Jurkat, Clone E6-1 (cell line): ENCODE data around the gene MLLT11. TPM values are rescaled to one million over a fixed set of nuclear protein-coding genes. Genes with fewer than 3 reads are reported as not detected.

Source experiments
- DNase-seq: peaks from one replicate; pipeline ENCODE4 v3.0.0-alpha.2; 2011; ENCODE audit warnings: low read depth, low spot score
- H3K4me3 ChIP-seq: 2 replicates; pipeline ENCODE4 v1.5.1; 2011; ENCODE audit warnings: mild to moderate bottlenecking, low read length, control low read depth, moderate library complexity
- polyA plus RNA-seq: library from polyadenylated mRNA; unstranded; fragments of >200 nt; gene quantifications from one replicate; pipeline ENCODE4 v1.2.1, GENCODE V29; 2012; ENCODE audit warnings: missing spikeins; ENCODE audit not compliant: insufficient read length, insufficient read depth

The MLLT11 gene, protein sequence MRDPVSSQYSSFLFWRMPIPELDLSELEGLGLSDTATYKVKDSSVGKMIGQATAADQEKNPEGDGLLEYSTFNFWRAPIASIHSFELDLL
- polyA plus RNA-seq, result 22.3 TPM

DNA sequence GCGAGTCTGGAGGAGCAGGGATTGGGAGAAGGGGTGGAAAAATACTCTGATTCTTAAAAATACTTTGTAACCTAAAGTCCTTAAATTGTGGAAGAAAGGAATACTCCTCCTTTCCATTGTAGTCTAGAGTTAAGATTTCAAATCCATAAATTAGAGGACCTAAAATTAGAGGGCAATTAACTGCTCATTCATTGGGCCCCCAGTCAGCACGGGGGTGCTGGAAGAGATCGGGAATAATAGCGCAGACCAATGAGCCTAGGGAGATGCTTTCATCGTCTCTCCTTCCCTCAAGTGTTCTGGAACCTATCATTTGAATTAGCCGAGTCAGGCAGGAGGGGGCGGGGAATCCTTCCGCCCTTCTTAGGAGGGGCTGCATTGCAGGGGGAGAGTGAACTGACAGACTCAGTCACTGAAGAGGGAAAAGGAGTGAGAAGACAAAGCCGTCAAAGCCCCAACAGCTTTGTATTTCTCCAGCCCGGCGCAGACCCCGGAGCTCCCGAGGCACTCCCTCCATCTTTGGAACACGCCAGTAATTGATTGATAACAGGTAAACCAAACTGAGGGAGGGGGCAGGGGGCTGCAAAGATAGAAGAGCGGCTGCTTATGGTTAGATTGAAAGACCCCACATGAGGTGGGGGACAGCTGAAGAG lies at the start of gene MLLT11:
Gene MLLT11 (plus strand): TSS at position 391 of the 650 bp plus-strand sequence. CDS start 6,828 bp downstream, outside the sequence.
- DNase-seq, result peak; percentile 85
- H3K4me3 ChIP-seq, result peak within 1 kb of the TSS; percentile 98

- H3K4me3 ChIP-seq, result peak overlapping the region; percentile 9; the same call in 1 of the 2 replicates
- DNase-seq, result peak; percentile 57
Measured at GRCh38 chr1:151011154-151011850, 48.9 kb upstream of the MLLT11 start.

DNA sequence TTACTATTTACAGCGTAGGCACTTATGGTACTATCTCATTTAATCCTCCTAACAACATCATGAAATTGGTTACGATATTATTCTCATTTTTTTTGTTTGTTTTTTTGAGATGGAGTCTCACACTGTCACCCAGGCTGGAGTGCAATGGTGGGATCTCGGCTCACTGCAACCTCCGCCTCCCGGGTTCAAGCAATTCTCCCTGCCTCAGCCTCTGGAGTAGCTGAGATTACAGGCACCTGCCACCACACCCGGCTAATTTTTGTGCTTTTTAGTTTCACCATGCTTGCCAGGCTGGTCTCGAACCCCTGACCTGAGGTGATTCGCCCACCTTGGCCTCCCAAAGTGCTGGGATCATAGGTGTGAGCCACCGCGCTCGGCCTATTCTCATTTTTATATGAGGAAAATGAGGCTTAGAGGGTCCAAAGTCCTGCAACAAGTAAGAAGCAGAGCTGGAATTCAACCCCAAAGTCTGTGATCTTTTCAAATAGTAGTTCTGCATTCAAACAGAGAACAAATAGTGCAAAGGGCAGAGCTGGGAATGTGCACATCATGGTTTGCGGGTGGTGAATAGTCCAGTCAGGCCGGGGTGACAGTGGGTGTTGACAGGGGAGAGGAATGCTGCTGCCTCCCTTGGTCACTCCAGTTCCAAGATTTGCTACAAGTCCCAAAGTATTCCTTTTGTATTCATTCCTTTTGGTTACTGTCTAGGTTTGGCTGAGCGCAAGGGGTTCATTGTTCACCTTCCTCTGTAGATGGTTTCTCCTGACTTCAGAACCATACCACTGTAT lies 47.3 kb upstream of the MLLT11 start:
- H3K4me3 ChIP-seq, result no peak overlapping the region
- DNase-seq, result no peak

GRCh38 chr1:151013518-151013917 lies 46.7 kb upstream of the MLLT11 start:
- DNase-seq, result no peak
- no peak overlapping the region for H3K4me3 ChIP-seq

DNA sequence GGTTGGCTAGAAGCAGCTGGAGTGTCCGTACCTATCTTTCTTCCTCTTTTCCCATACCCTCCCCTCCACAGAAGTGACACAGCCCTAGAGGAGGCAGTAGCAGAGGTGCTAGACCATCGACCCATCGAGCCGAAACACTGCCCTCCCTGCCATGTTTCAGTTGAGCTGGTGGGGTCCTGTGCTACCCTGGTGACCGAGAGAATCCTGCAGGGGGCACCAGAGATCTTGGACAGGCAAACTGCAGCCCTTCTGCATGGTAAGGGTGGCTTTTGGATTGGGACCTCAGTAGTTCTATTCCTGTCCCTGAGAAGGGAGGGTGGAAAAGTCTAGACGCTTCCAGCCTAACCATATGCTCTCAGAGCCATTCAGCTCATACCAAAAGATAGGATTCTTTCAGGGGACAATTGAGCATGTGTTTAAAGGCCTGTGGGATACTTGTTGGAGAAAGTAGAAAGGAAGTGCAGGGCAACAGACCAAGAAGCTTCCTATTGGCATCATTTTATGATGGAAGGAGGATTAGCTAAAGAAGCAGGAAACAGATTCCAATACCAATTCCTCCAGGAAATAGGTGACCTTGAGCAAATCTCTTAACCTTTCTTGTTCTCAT lies 35.6 kb upstream of the MLLT11 start:
- DNase-seq, result peak; percentile 58
- H3K4me3 ChIP-seq, result no peak overlapping the region

GRCh38 chr1:151026460-151026859 lies 33.7 kb upstream of the MLLT11 start:
- no peak overlapping the region for H3K4me3 ChIP-seq
- DNase-seq, result no peak

DNA sequence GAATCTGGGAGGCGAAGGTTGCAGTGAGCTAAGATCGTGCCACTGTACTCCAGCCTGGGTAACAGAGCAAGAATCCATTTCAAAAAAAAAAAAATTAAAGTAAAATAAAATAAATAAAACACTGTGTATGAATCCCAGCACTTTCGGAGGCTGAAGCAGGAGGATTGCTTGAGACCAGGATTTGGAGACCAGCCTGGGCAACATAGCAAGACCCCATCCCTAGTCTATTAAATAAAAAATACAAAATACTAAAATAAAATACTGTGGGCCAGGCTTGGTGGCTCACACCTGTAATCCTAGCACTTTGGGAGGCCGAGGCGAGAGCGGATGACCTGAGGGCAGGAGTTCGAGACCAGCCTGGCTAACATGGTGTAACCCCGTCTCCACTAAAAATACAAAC lies 28.0 kb upstream of the MLLT11 start:
- H3K4me3 ChIP-seq, result no peak overlapping the region
- no peak for DNase-seq

GRCh38 chr1:151035167-151035566 lies 25.0 kb upstream of the MLLT11 start:
- DNase-seq, result no peak
- H3K4me3 ChIP-seq, result no peak overlapping the region

DNA sequence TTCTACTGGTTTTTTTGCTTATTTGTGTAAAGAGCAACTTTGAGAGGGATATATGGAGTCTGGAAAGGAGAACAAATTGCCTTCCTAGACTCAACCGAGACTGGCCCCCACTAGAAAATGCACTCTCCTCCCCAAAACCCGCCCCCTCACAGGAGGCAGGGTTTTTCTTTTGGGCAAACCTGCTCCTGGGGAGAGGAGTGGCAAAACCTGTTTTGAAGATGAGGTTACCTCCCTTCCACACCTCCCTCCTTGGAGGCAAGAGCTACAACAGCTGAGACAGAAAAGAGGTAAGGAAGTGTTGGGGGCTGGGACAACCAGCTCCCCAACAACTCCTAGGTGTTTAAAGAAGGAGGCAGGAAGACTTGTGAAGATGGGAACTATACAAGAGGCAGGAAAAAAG lies 23.8 kb upstream of the MLLT11 start, which contains the start of gene BNIPL:
Gene BNIPL (plus strand): TSS at position 231 of the 400 bp plus-strand sequence. CDS start 140 bp downstream, at position 371.
- no peak for DNase-seq
- H3K4me3 ChIP-seq, result no peak within 1 kb of the TSS

DNA sequence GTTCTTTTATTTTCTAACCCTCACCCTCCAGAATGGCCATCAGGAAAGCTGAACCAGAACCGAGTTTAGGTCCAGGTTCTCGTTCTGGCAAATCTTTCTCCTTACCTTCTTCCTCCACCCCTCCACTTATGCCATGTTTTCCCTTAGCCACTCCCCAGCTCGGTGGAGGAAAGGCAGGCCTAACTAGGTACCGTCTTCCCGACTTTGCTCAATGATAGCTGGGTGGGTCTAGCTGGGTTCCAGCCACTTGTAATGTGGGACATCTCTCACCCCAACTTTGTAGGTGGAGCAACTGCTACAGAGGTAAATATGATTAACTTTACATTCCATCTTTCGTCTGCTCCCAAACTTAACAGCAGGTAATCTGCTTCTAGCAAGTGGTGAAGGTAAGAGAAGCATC lies 23.2 kb upstream of the MLLT11 start:
- H3K4me3 ChIP-seq, result no peak overlapping the region
- DNase-seq, result no peak

- no peak overlapping the region for H3K4me3 ChIP-seq
- DNase-seq, result no peak
Measured at GRCh38 chr1:151039521-151039920, 20.7 kb upstream of the MLLT11 start.

DNA sequence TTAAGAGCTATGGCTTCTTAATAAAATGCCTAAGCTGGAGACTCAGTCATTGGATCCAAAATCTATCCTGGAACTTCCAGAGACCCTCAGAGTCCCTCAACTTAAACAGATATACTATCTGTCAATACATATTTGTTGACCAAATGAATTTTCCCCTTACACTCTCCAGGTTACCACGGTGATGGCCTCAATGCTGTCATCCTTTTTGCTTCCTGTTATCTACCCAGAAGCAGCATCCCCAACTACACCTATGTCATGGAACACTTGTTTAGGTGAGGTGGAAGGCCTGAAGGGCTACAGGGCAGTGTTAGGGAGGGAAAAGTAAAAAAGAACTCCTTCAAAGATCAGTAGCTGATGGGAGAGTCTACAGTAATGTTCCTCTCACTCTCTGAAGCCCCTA lies 17.0 kb upstream of the MLLT11 start:
- H3K4me3 ChIP-seq, result no peak overlapping the region

DNA sequence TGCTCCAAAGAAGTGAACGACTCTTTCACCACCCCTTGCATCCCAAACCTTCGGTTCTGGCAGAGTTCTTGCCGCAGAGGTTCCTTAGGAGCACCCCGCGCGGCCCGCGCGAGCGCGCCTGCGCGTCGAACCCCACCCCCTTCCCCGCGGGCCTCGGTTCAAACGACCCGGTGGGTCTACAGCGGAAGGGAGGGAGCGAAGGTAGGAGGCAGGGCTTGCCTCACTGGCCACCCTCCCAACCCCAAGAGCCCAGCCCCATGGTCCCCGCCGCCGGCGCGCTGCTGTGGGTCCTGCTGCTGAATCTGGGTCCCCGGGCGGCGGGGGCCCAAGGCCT lies 12.6 kb upstream of the MLLT11 start, which contains the start of gene C1orf56:
Gene C1orf56 (plus strand): TSS at position 161 of the 334 bp plus-strand sequence. CDS start 97 bp downstream, at position 258.
- DNase-seq, result no peak
- peak within 1 kb of the TSS; percentile 37 for H3K4me3 ChIP-seq

More for the DNA sequence above, 17.0 kb upstream of the MLLT11 start:
- no peak for DNase-seq

DNA sequence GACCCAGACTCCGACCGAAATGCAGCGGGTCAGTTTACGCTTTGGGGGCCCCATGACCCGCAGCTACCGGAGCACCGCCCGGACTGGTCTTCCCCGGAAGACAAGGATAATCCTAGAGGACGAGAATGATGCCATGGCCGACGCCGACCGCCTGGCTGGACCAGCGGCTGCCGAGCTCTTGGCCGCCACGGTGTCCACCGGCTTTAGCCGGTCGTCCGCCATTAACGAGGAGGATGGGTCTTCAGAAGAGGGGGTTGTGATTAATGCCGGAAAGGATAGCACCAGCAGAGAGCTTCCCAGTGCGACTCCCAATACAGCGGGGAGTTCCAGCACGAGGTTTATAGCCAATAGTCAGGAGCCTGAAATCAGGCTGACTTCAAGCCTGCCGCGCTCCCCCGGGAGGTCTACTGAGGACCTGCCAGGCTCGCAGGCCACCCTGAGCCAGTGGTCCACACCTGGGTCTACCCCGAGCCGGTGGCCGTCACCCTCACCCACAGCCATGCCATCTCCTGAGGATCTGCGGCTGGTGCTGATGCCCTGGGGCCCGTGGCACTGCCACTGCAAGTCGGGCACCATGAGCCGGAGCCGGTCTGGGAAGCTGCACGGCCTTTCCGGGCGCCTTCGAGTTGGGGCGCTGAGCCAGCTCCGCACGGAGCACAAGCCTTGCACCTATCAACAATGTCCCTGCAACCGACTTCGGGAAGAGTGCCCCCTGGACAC lies 12.1 kb upstream of the MLLT11 start:
- no peak for DNase-seq
- H3K4me3 ChIP-seq, result peak overlapping the region; percentile 37

DNA sequence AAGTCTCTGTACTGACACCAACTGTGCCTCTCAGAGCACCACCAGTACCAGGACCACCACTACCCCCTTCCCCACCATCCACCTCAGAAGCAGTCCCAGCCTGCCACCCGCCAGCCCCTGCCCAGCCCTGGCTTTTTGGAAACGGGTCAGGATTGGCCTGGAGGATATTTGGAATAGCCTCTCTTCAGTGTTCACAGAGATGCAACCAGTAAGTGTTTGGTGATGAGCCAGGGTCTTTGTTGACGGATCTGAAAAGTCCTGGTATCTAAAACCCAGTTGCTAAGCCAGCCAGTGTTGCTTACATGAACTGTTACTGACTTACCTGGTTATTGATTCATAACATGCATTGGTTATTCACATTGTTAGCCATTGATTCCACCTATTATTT lies 11.6 kb upstream of the MLLT11 start:
- no peak for DNase-seq
- no peak overlapping the region for H3K4me3 ChIP-seq

DNA sequence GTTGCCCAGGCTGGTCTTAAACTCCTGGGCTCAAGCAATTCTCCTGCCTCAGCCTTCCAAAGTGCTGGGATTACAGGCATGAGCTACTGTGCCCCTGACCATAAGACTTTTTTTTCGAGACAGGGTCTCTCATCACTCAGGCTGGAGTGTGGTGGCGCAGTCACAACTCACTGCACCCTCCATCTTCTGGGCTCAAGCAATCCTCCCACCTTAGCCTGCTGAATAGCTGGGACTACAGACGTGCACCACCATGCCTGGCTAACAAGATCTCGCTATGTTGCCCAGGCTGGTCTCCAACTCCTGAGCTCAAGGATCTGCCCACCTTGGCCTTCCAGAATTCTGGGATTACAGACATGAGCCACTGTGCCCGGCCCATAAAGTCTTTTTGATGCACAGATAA lies 10.7 kb upstream of the MLLT11 start:
- no peak overlapping the region for H3K4me3 ChIP-seq
- DNase-seq, result no peak

DNA sequence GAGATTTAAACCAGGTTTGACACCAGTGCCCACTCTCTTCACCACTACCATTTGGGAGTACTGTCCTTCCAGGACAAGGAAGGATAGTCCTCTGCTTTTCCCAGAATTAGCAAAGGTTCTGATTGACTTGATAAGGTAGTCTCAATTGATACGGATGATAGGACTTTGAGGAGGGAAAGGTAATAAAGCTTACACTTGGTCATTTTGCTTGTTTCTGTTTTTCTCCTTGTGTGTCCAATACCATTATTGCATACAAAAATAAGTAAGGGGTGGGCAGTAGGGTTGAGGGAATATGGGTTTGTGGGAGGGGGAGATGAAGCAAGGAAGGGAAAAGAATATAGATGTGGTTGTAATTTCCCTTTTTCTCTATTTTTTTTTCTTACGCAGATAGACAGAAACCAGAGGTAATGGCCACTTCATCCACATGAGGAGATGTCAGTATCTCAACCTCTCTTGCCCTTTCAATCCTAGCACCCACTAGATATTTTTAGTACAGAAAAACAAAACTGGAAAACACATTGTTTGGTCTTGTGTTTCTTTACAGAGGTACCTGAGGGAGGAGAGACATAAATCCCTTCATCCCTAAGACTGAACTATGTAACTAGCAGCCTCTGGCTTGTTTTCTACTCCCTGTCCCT lies 10.0 kb upstream of the MLLT11 start:
- DNase-seq, result no peak
- H3K4me3 ChIP-seq, result no peak overlapping the region

- DNase-seq, result no peak
Measured at GRCh38 chr1:151051356-151052009, 8.7 kb upstream of the MLLT11 start.

More at GRCh38 chr1:151051356-151052009, 8.7 kb upstream of the MLLT11 start:
- no peak overlapping the region for H3K4me3 ChIP-seq
